ENCODE measurements around the gene RALGDS. TPM values are rescaled to one million over a fixed set of nuclear protein-coding genes. Genes with fewer than 3 reads are reported as not detected.

RALGDS gene
- total RNA-seq, 5 donors from 2014 or later (not counting 1 experiment from before 2014, with no cell fraction given) = 81.0 to 161 (median 137) TPM

- Histone ChIP-seq H3K9me3 (no peaks in the 10 kb centered on the region), H3K27ac (ENCODE audit: low read length) (no peak overlapping the region), H3K36me3 (ENCODE audit: control insufficient read depth in 2 of 2, extremely low read depth in 1 of 2, insufficient read depth in 1 of 2, low read length in 1 of 2) (no peaks in the 10 kb centered on the region), H3K27me3 (replicated peaks in 1 of 2; ENCODE audit: control insufficient read depth in 2 of 2, extremely low read depth in 1 of 2, insufficient read depth in 2 of 2, low read length in 1 of 2) (no peaks in the 10 kb centered on the region), H3K4me1 (ENCODE audit: control insufficient read depth in 1 of 2, extremely low read depth in 1 of 2, insufficient read depth in 2 of 2, low read length in 2 of 2) (peaks cover 4 to 8% of the 10 kb centered on the region in 2 experiments), H3K4me3 (ENCODE audit: control insufficient read depth in 1 of 2, extremely low read depth in 1 of 2, low read length in 1 of 2) (no peak overlapping the region)
- ATAC-seq (replicated peaks in 1 of 4) (no peak), DNase-seq (no peak)
- Mint-ChIP-seq H3K36me3 (no peaks in the 10 kb centered on the region), H3K27ac (no peak overlapping the region), H3K9me3 (no peaks in the 10 kb centered on the region), H3K27me3 (no peaks in the 10 kb centered on the region), H3K4me1 (peaks cover under 1 to 2% (median 2%) of the 10 kb centered on the region in 3 donors), H3K4me3 (no peak overlapping the region)
- POLR2A ChIA-PET = no interaction called here
- 91% methylated on average over 34 of the region's 36 CpGs for WGBS (ENCODE audit: insufficient coverage)
- CTCF ChIA-PET = no interaction called here
These were observed 32.4 kb upstream of the RALGDS start for GRCh38 chr9:133153227-133154096.

GRCh38 chr9:133151601-133152525 is 30.8 kb upstream of the RALGDS start:
- ChIA-PET CTCF (no interaction called here), POLR2A (interaction anchor here in 1 of 2 donors (0.6 kb wide), 1 partner anchor 208 kb away, joined by 5 read pairs; the partner anchor contains the start of gene TSC1)
- Mint-ChIP-seq H3K27me3 (no peaks in the 10 kb centered on the region), H3K4me1 (peaks cover 15 to 17% (median 17%) of the 10 kb centered on the region in 3 donors), H3K36me3 (no peaks in the 10 kb centered on the region), H3K4me3 (peak overlapping the region in 1 of 3 donors; percentile 12), H3K27ac (peak overlapping the region in 1 of 2 donors; percentile 45), H3K9me3 (no peaks in the 10 kb centered on the region)
- H3K9me3 ChIP-seq = no peaks in the 10 kb centered on the region
- H3K36me3 ChIP-seq (ENCODE audit: control insufficient read depth in 2 of 2, extremely low read depth in 1 of 2, insufficient read depth in 1 of 2, low read length in 1 of 2) = no peaks in the 10 kb centered on the region
- no peak for DNase-seq
- no peak overlapping the region for H3K27ac ChIP-seq (ENCODE audit: low read length)
- H3K4me1 ChIP-seq (ENCODE audit: control insufficient read depth in 1 of 2, extremely low read depth in 1 of 2, insufficient read depth in 2 of 2, low read length in 2 of 2) = peaks cover 10 to 24% of the 10 kb centered on the region in 2 experiments
- no peak for ATAC-seq (replicated peaks in 1 of 4)
- no peak overlapping the region for H3K4me3 ChIP-seq (ENCODE audit: control insufficient read depth in 1 of 2, extremely low read depth in 1 of 2, low read length in 1 of 2)
- 80% methylated on average over 11 of the region's 14 CpGs for WGBS (ENCODE audit: insufficient coverage)
- H3K27me3 ChIP-seq (replicated peaks in 1 of 2; ENCODE audit: control insufficient read depth in 2 of 2, extremely low read depth in 1 of 2, insufficient read depth in 2 of 2, low read length in 1 of 2) = no peaks in the 10 kb centered on the region

GRCh38 chr9:133151041-133151440 is 30.0 kb upstream of the RALGDS start:
- ATAC-seq (replicated peaks in 1 of 4) (no peak), DNase-seq (no peak)
- Histone ChIP-seq H3K27ac (ENCODE audit: low read length) (no peak overlapping the region), H3K4me1 (ENCODE audit: control insufficient read depth in 1 of 2, extremely low read depth in 1 of 2, insufficient read depth in 2 of 2, low read length in 2 of 2) (peaks cover 10 to 30% of the 10 kb centered on the region in 2 experiments), H3K4me3 (ENCODE audit: control insufficient read depth in 1 of 2, extremely low read depth in 1 of 2, low read length in 1 of 2) (no peak overlapping the region), H3K27me3 (replicated peaks in 1 of 2; ENCODE audit: control insufficient read depth in 2 of 2, extremely low read depth in 1 of 2, insufficient read depth in 2 of 2, low read length in 1 of 2) (no peaks in the 10 kb centered on the region), H3K36me3 (ENCODE audit: control insufficient read depth in 2 of 2, extremely low read depth in 1 of 2, insufficient read depth in 1 of 2, low read length in 1 of 2) (peaks cover 0 to 2% of the 10 kb centered on the region in 2 donors), H3K9me3 (no peaks in the 10 kb centered on the region)
- Mint-ChIP-seq H3K27me3 (no peaks in the 10 kb centered on the region), H3K9me3 (no peaks in the 10 kb centered on the region), H3K4me3 (peak overlapping the region in 2 of 3 donors; percentile 12 to 54), H3K4me1 (peaks cover 22 to 25% (median 23%) of the 10 kb centered on the region in 3 donors), H3K27ac (peak overlapping the region in 1 of 2 donors; percentile 61), H3K36me3 (no peaks in the 10 kb centered on the region)
- POLR2A ChIA-PET = interaction anchor here in 1 of 2 donors (0.6 kb wide), 1 partner anchor 207 kb away, joined by 5 read pairs; the partner anchor contains the start of gene TSC1
- CTCF ChIA-PET = no interaction called here
- WGBS (ENCODE audit: insufficient coverage) = 95% methylated on average over 6 of the region's 6 CpGs

GRCh38 chr9:133149130-133150015 is 28.3 kb upstream of the RALGDS start:
- Histone ChIP-seq H3K4me3 (ENCODE audit: control insufficient read depth in 1 of 2, extremely low read depth in 1 of 2, low read length in 1 of 2) (peak overlapping the region; percentile 44 to 60), H3K4me1 (ENCODE audit: control insufficient read depth in 1 of 2, extremely low read depth in 1 of 2, insufficient read depth in 2 of 2, low read length in 2 of 2) (peaks cover 14 to 45% of the 10 kb centered on the region in 2 experiments), H3K9me3 (no peaks in the 10 kb centered on the region), H3K27ac (ENCODE audit: low read length) (peak overlapping the region; percentile 80), H3K27me3 (replicated peaks in 1 of 2; ENCODE audit: control insufficient read depth in 2 of 2, extremely low read depth in 1 of 2, insufficient read depth in 2 of 2, low read length in 1 of 2) (no peaks in the 10 kb centered on the region), H3K36me3 (ENCODE audit: control insufficient read depth in 2 of 2, extremely low read depth in 1 of 2, insufficient read depth in 1 of 2, low read length in 1 of 2) (peaks cover 0 to 2% of the 10 kb centered on the region in 2 donors)
- Mint-ChIP-seq H3K9me3 (no peaks in the 10 kb centered on the region), H3K27ac (peak overlapping the region; percentile 69 to 72), H3K27me3 (no peaks in the 10 kb centered on the region), H3K4me3 (peak overlapping the region; percentile 74 to 79 (median 76)), H3K36me3 (no peaks in the 10 kb centered on the region), H3K4me1 (peaks cover 37 to 41% (median 38%) of the 10 kb centered on the region in 3 donors)
- CTCF ChIA-PET = interaction anchor here in 1 of 2 donors (1.0 to 3.3 kb wide), 3 partner anchors 16 to 119 kb away, joined by 4 to 14 read pairs (median 6); partner anchors contain the start of gene GTF3C5
- WGBS (ENCODE audit: insufficient coverage) = under 1% methylated on average over 88 of the region's 95 CpGs
- ATAC-seq (replicated peaks in 1 of 4) (peak; percentile 58 to 65 (median 62)), DNase-seq (peak; percentile 42 to 90 (median 64))
- POLR2A ChIA-PET = interaction anchor here (0.6 to 1.3 kb wide), 14 partner anchors 14 to 1776 kb away, joined by 3 to 9 read pairs (median 5); partner anchors contain the start of genes GTF3C5 (in 1 of the 2) and SLC2A6 (in 1 of the 2)

GRCh38 chr9:133148199-133149129 is 27.4 kb upstream of the RALGDS start:
- H3K36me3 Mint-ChIP-seq = no peaks in the 10 kb centered on the region
- Histone ChIP-seq H3K27me3 (replicated peaks in 1 of 2; ENCODE audit: control insufficient read depth in 2 of 2, extremely low read depth in 1 of 2, insufficient read depth in 2 of 2, low read length in 1 of 2) (no peaks in the 10 kb centered on the region), H3K36me3 (ENCODE audit: control insufficient read depth in 2 of 2, extremely low read depth in 1 of 2, insufficient read depth in 1 of 2, low read length in 1 of 2) (peaks cover 0 to 2% of the 10 kb centered on the region in 2 donors), H3K9me3 (no peaks in the 10 kb centered on the region), H3K4me1 (ENCODE audit: control insufficient read depth in 1 of 2, extremely low read depth in 1 of 2, insufficient read depth in 2 of 2, low read length in 2 of 2) (peaks cover 14 to 53% of the 10 kb centered on the region in 2 experiments), H3K4me3 (ENCODE audit: control insufficient read depth in 1 of 2, extremely low read depth in 1 of 2, low read length in 1 of 2) (peak overlapping the region; percentile 88), H3K27ac (ENCODE audit: low read length) (peak overlapping the region; percentile 97)
- DNase-seq (peak in 34 of 35 experiments; percentile 50 to 83 (median 63)), ATAC-seq (replicated peaks in 1 of 4) (peak; percentile 26 to 48 (median 40))
- no peaks in the 10 kb centered on the region for H3K9me3 Mint-ChIP-seq
- peak overlapping the region; percentile 87 to 94 (median 89) for H3K4me3 Mint-ChIP-seq
- H3K4me1 Mint-ChIP-seq = peaks cover 44 to 48% (median 46%) of the 10 kb centered on the region in 3 donors
- CTCF ChIA-PET = interaction anchor here (1.0 to 3.3 kb wide), 6 partner anchors 14 to 127 kb away, joined by 3 to 15 read pairs (median 6); partner anchors contain the start of gene GTF3C5 (in 1 of the 2)
- H3K27ac Mint-ChIP-seq = peak overlapping the region; percentile 96 to 97
- under 1% methylated on average over 52 of the region's 65 CpGs for WGBS (ENCODE audit: insufficient coverage)
- H3K27me3 Mint-ChIP-seq = no peaks in the 10 kb centered on the region
- POLR2A ChIA-PET = interaction anchor here in 1 of 2 donors (0.6 to 1.3 kb wide), 3 partner anchors 19 to 576 kb away, joined by 3 to 5 read pairs (median 3); partner anchors contain the start of gene GTF3C5
